ENCODE measurements around the gene TRIM71. TPM values are rescaled to one million over a fixed set of nuclear protein-coding genes. Genes with fewer than 3 reads are reported as not detected.

TRIM71 gene
- total RNA-seq, 4 donors from 2014 or later = not detected

DNA sequence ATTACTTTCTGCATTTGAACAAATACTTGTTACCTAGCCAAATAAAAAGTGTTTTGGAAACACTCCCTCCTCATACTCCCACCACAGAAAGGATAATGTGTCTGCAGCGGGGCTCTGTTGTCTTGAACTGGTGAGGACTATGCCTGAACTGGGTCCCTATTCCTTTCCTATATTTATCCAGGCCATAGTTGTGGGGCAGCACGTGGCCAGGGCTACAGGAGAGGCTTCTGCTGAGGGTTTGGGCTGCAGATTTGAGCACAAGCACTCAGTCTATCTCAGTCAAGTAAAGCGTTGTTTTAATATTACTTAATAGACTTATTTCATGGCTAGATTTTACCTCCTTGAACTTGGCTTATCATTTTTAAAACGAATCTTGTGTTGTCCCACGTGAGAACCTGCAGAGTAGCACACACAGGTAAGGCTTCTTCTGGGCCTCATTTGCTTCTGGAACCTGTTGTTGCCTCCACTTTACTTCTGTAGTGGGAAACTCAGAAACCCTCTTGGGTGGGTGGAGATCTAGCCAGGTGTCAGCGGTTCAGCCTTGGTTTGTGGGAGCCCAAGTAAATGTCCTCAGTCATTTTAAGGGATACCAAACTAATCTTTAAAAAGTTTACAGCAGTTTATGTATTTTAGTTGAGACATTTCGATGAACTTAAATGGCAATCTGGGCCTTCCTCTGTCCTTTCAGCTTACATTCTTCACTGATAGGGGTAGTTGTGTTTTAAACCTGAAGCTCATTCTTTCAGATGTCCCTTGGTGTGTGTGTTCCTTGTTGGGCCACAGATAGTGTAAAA is 51.1 kb downstream of the TRIM71 start:
- in situ Hi-C loops (cut with MboI; ENCODE audit: low pct_ligation_motif_present in 1 of 4, low pct_unique_long_range_greater_than_20kb in 1 of 4, low sequenced_read_pairs in 3 of 4) = no loop called here

DNA sequence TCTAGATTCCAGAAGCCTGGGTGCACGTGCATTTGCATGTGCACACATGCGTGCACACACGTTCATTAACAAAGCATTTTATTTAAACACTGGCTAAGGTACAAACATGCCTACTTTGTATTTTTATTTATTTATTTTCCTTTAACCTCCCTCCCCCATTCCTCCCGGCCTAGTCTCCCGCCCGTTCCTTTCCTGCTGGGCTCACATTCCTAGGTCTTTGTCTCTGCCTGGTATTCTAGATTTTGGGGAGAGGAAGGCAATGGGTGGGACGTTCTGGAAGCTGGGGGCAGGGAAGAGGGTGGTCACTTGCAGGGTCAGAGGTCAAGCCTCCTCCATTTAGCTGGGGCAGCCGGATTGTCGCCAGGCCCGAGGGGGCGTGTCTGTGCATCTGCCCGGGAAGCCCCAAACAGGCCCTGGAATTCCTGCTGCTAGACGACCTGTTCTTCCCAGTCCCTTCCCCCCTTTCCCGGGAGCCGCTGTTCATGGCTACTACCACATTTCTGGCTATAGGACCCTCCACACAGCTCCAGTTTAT is 51.8 kb downstream of the TRIM71 start:
- intact Hi-C loops (cut with DNase I; ENCODE audit: low total_unique reads) (no loop called here), in situ Hi-C loops (cut with MboI; ENCODE audit: low pct_ligation_motif_present in 1 of 4, low pct_unique_long_range_greater_than_20kb in 1 of 4, low sequenced_read_pairs in 3 of 4) (no loop called here)
- no peaks in the 10 kb centered on the region for H3K27me3 ChIP-seq
- no peak for DNase-seq
- H3K9me3 ChIP-seq = no peaks in the 10 kb centered on the region
- H3K4me1 ChIP-seq = peaks cover 0 to 5% (median 0%) of the 10 kb centered on the region in 4 donors
- H3K27ac ChIP-seq = no peak overlapping the region
- TF ChIP-seq POLR2AphosphoS5 (IDR thresholded peaks at IDR 0.05) = no peak
- TF ChIP-seq POLR2A (IDR thresholded peaks at IDR 0.05) = no peak
- TF ChIP-seq, protein P1, sequence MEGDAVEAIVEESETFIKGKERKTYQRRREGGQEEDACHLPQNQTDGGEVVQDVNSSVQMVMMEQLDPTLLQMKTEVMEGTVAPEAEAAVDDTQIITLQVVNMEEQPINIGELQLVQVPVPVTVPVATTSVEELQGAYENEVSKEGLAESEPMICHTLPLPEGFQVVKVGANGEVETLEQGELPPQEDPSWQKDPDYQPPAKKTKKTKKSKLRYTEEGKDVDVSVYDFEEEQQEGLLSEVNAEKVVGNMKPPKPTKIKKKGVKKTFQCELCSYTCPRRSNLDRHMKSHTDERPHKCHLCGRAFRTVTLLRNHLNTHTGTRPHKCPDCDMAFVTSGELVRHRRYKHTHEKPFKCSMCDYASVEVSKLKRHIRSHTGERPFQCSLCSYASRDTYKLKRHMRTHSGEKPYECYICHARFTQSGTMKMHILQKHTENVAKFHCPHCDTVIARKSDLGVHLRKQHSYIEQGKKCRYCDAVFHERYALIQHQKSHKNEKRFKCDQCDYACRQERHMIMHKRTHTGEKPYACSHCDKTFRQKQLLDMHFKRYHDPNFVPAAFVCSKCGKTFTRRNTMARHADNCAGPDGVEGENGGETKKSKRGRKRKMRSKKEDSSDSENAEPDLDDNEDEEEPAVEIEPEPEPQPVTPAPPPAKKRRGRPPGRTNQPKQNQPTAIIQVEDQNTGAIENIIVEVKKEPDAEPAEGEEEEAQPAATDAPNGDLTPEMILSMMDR (IDR thresholded peaks at IDR 0.05) = no peak
- no peak for TF ChIP-seq EP300 (IDR thresholded peaks at IDR 0.05; ENCODE audit: low read depth)
- H3K4me3 ChIP-seq = no peak overlapping the region
- no peaks in the 10 kb centered on the region for H3K36me3 ChIP-seq
- 80 to 86% methylated on average over 13 to 15 of the region's 15 CpGs for WGBS, 2 donors (ENCODE audit: low coverage in 1 of 2)

More for the DNA sequence above, 51.1 kb downstream of the TRIM71 start:
- Histone ChIP-seq H3K4me1 (peaks cover 0 to 5% (median 0%) of the 10 kb centered on the region in 4 donors), H3K27ac (no peak overlapping the region), H3K4me3 (no peak overlapping the region), H3K36me3 (no peaks in the 10 kb centered on the region), H3K9me3 (no peaks in the 10 kb centered on the region), H3K27me3 (no peaks in the 10 kb centered on the region)
- TF ChIP-seq POLR2AphosphoS5 (IDR thresholded peaks at IDR 0.05) (no peak), EP300 (IDR thresholded peaks at IDR 0.05; ENCODE audit: low read depth) (no peak), POLR2A (IDR thresholded peaks at IDR 0.05) (no peak)
- TF ChIP-seq, protein P1 (IDR thresholded peaks at IDR 0.05) = no peak
- DNase-seq = no peak
- intact Hi-C loops (cut with DNase I; ENCODE audit: low total_unique reads) = no loop called here
- 82 to 87% methylated on average over 3 to 7 of the region's 7 CpGs for WGBS, 2 donors (ENCODE audit: low coverage in 1 of 2)

DNA sequence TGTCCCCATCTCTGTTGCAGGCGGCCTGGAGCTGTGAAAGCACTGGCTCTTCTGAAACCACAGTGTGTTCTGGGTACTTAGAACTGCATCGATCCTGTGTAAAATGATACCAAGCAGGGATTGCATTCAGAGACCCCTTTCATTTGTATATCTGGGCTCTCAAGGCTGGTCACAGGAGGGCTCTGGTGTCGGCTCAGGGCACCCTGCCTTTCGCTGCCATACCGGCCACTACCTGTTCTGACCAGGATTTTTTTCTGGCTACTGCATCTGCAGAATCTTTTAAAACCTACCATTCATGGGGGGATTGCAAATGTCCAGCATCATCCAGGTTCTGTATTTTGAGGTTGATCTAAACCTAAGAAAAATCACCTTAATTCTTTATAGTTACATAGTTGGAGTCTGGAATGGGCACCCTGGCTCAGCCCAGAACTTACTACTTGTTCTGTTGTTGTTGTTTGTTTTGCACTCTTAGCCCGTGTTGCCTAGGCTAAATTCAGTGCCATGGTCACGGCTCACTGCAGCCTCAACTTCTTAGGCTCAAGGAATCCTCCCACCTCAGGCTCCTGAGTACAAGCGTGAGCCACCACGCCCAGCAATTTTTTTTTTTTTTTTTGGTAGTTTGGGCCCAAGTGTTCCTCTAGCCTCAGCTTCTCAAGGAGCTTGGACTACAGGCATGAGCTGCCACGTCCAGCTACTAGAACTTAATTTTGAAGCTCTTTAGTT is 52.7 kb downstream of the TRIM71 start:
- Histone ChIP-seq H3K36me3 (no peaks in the 10 kb centered on the region), H3K9me3 (no peaks in the 10 kb centered on the region), H3K27ac (no peak overlapping the region), H3K27me3 (no peaks in the 10 kb centered on the region), H3K4me3 (no peak overlapping the region), H3K4me1 (peaks cover 0 to 5% (median 0%) of the 10 kb centered on the region in 4 donors)
- intact Hi-C loops (cut with DNase I; ENCODE audit: low total_unique reads) = no loop called here
- no peak for TF ChIP-seq POLR2A (IDR thresholded peaks at IDR 0.05)
- TF ChIP-seq POLR2AphosphoS5 (IDR thresholded peaks at IDR 0.05) = no peak
- TF ChIP-seq EP300 (IDR thresholded peaks at IDR 0.05; ENCODE audit: low read depth) = no peak
- TF ChIP-seq, protein P1 (IDR thresholded peaks at IDR 0.05) = no peak
- 85 to 88% methylated on average over 5 to 10 of the region's 10 CpGs for WGBS, 2 donors (ENCODE audit: low coverage in 1 of 2)
- DNase-seq = no peak
- in situ Hi-C loops (cut with MboI; ENCODE audit: low pct_ligation_motif_present in 1 of 4, low pct_unique_long_range_greater_than_20kb in 1 of 4, low sequenced_read_pairs in 3 of 4) = no loop called here

DNA sequence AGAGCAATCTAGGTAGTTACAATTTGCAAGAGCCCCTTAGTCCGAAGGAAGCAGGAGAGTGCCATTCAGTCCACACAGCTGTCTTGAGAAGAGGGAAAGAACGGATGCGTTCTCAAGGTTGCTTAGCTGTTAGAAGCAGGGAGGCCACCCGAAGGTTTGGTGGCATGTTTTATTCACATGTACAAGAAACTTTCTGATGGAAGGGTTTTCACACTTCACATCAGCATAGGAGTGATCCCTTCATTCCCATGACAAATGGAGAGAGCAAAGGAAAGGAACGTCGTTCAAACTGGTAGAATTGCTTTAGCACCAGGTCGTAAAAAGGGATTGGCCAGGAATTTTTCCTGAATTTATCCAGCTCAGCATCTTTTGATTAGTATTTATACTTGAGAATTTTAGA is 53.5 kb downstream of the TRIM71 start:
- peaks cover 0 to 5% (median 0%) of the 10 kb centered on the region in 4 donors for H3K4me1 ChIP-seq
- no peaks in the 10 kb centered on the region for H3K36me3 ChIP-seq
- H3K9me3 ChIP-seq = no peaks in the 10 kb centered on the region
- in situ Hi-C loops (cut with MboI; ENCODE audit: low pct_ligation_motif_present in 1 of 4, low pct_unique_long_range_greater_than_20kb in 1 of 4, low sequenced_read_pairs in 3 of 4) (no loop called here), intact Hi-C loops (cut with DNase I; ENCODE audit: low total_unique reads) (no loop called here)
- no peak overlapping the region for H3K27ac ChIP-seq
- DNase-seq = no peak
- TF ChIP-seq POLR2AphosphoS5 (IDR thresholded peaks at IDR 0.05) = no peak
- no peak for TF ChIP-seq EP300 (IDR thresholded peaks at IDR 0.05; ENCODE audit: low read depth)
- TF ChIP-seq, protein P1 (IDR thresholded peaks at IDR 0.05) = no peak
- no peak for TF ChIP-seq POLR2A (IDR thresholded peaks at IDR 0.05)
- WGBS, 2 donors (ENCODE audit: low coverage in 1 of 2) = 68 to 73% methylated on average over 7 of the region's 7 CpGs
- H3K27me3 ChIP-seq = no peaks in the 10 kb centered on the region
- no peak overlapping the region for H3K4me3 ChIP-seq

All from transverse colon (tissue), 4 donors.